Stimulated activated CD8-positive, alpha-beta memory T cell treated with anti-CD3 and anti-CD28 coated beads, Interleukin-4, amount 100 ng/mL, for 1 hour (primary cell): Measurements from ENCODE around the gene SOHLH2.

Source experiments
- DNase-seq, 2 donors: peaks; one replicate each; pipeline ENCODE4 v3.0.0-alpha.2; 2020; ENCODE audit warnings: low read depth in 2 of 2, low spot score in 1 of 2

SOHLH2 gene

GRCh38 chr13:36188441-36188840 is 25.9 kb downstream of the SOHLH2 start:
- DNase-seq = no peak

- DNase-seq = no peak
Observed at GRCh38 chr13:36183901-36184300, 30.5 kb downstream of the SOHLH2 start.

GRCh38 chr13:36175621-36176020 is 38.7 kb downstream of the SOHLH2 start:
- DNase-seq = no peak

GRCh38 chr13:36174923-36175322 is 39.4 kb downstream of the SOHLH2 start:
- DNase-seq = no peak

- no peak for DNase-seq
Observed at GRCh38 chr13:36173571-36174322, 40.6 kb downstream of the SOHLH2 start.

GRCh38 chr13:36166046-36166445 is 48.3 kb downstream of the SOHLH2 start:
- no peak for DNase-seq

- no peak for DNase-seq
Observed at GRCh38 chr13:36163809-36164308, 50.5 kb downstream of the SOHLH2 start.

- no peak for DNase-seq
Observed at GRCh38 chr13:36163286-36163685, 51.1 kb downstream of the SOHLH2 start.

GRCh38 chr13:36160297-36160696 is 54.1 kb downstream of the SOHLH2 start:
- DNase-seq = no peak

- no peak for DNase-seq
Observed at GRCh38 chr13:36158611-36159010, 55.7 kb downstream of the SOHLH2 start.

GRCh38 chr13:36157480-36157879 is 56.9 kb downstream of the SOHLH2 start:
- DNase-seq = no peak

- DNase-seq = no peak
Observed at GRCh38 chr13:36154567-36155291, 59.6 kb downstream of the SOHLH2 start.

GRCh38 chr13:36151591-36151990 is 62.8 kb downstream of the SOHLH2 start:
- DNase-seq = no peak

GRCh38 chr13:36148446-36148845 is 65.9 kb downstream of the SOHLH2 start:
- no peak for DNase-seq

GRCh38 chr13:36147330-36147729 is 67.0 kb downstream of the SOHLH2 start:
- DNase-seq = no peak

- no peak for DNase-seq
Observed at GRCh38 chr13:36146511-36147269, 67.7 kb downstream of the SOHLH2 start.

GRCh38 chr13:36143738-36144137 is 70.6 kb downstream of the SOHLH2 start:
- DNase-seq = no peak

- no peak for DNase-seq
Observed at GRCh38 chr13:36142735-36143134, 71.6 kb downstream of the SOHLH2 start.

- DNase-seq = no peak
Observed at GRCh38 chr13:36135876-36136275, 78.5 kb downstream of the SOHLH2 start.

- DNase-seq = no peak
Observed at GRCh38 chr13:36134632-36135031, 79.7 kb downstream of the SOHLH2 start.

GRCh38 chr13:36133950-36134626 is 80.3 kb downstream of the SOHLH2 start:
- DNase-seq = no peak
